ENCODE results near the gene GEMIN2.

DNA sequence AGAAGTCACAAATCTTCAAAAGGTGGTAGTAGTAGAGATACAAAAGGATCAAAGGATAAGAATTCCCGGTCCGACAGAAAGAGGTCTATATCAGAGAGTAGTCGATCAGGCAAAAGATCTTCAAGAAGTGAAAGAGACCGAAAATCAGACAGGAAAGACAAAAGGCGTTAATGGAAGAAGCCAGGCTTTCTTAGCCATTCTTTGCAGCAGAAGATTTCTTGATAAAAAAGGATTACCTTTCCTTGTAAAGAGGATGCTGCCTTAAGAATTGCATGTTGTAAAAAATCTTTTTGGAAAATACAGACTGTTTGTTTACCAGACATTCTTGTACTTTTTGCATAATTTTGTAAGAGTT is 67.5 kb downstream of the GEMIN2 start:
- TF ChIP-seq CTCF (IDR thresholded peaks at IDR 0.05) = no peak
- TF ChIP-seq EP300 (IDR thresholded peaks at IDR 0.05) = no peak
- TF ChIP-seq POLR2A (IDR thresholded peaks at IDR 0.05) = no peak
- TF ChIP-seq POLR2AphosphoS5 (IDR thresholded peaks at IDR 0.05) = no peak

Data from gastroesophageal sphincter (tissue), 3 donors.